SW 1271 (cell line): ENCODE measurements around the gene IL6.

Experiments
- DNase-seq, 2 experiments: peaks; one replicate each; lab custom pipeline; 2025; lab: John Stamatoyannopoulos, UW

Gene IL6

DNA sequence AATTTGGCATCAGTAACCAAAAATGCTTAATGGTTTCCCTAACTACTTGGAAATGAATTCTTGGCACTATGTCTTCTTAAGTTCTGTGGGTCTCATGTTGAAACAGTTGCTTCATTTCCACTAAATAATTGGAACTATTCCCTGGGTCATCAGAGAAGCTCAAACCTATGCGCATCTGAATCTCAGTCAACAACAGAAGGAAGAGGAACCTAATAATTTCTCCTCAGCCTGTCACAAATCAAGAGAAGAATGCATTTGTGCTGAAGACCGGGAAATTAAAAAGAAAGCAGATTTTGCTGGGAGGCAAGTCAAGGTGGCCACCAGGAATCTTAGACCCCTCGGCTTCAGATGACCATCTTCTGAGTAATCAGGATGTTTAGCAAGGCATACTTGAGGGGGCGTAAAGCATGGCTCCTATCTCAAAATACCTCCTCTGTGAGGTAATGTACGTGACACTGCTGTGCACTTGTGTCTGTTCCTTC, 54.3 kb downstream of the IL6 start:
- peak in 1 of 2 experiments; percentile 12 for DNase-seq
